Activated CD4-positive, alpha-beta T cell treated with anti-CD3 and anti-CD28 coated beads for 36 hours (primary cell): ENCODE measurements around the gene LTBP1. TPM values are rescaled to one million over a fixed set of nuclear protein-coding genes. Genes with fewer than 3 reads are reported as not detected.
A peak's percentile ranks its signal among the peaks of the same experiment; 100 is the strongest.
"Not testable (repeated sequence)": the region's sequence is repeated elsewhere in the genome, so short reads cannot be mapped to it uniquely, and the experiment has no call there.

Experiments
- ATAC-seq: fragments of 200-7000 bp; cut with Tn5 transposase; one replicate; pipeline ENCODE4 v1.10.0; 2021; ENCODE audit warnings: mild to moderate bottlenecking, moderate library complexity
- CTCF ChIA-PET: fragments of 350-600 bp; sonication (Branson Sonifier 250); formaldehyde crosslinking; loops from one replicate; lab custom pipeline; 2021; ENCODE audit warnings: antibody characterized with exemption; lab: Charles Lee
- POLR2A ChIA-PET: fragments of 350-600 bp; sonication (Branson Sonifier 250); formaldehyde crosslinking; loops from one replicate; lab custom pipeline; 2021; ENCODE audit warnings: antibody characterized with exemption, inconsistent platforms; lab: Charles Lee
- DNase-seq: peaks from one replicate; pipeline ENCODE4 v3.0.0-alpha.2; 2020
- H3K27ac Mint-ChIP-seq: one replicate; pipeline ENCODE4 v1.8.0; 2021; ENCODE audit warnings: mixed read lengths
- H3K27me3 Mint-ChIP-seq: one replicate; pipeline ENCODE4 v1.8.0; 2021; ENCODE audit warnings: mixed read lengths
- H3K36me3 Mint-ChIP-seq: one replicate; pipeline ENCODE4 v1.8.0; 2021; ENCODE audit warnings: low read depth, mixed read lengths
- H3K4me1 Mint-ChIP-seq: one replicate; pipeline ENCODE4 v1.8.0; 2021; ENCODE audit warnings: mixed read lengths
- H3K4me3 Mint-ChIP-seq: one replicate; pipeline ENCODE4 v1.8.0; 2021; ENCODE audit warnings: mild to moderate bottlenecking, moderate library complexity, mixed read lengths
- H3K9me3 Mint-ChIP-seq: one replicate; pipeline ENCODE4 v1.8.0; 2021; ENCODE audit warnings: low read depth, mixed read lengths
- intact Hi-C, 2 experiments: fragments of 100-400 bp; cut with DNase I in 1 of 2; cut with micrococcal nuclease in 1 of 2; formaldehyde crosslinking; loops; one replicate each; pipeline versions ENCODE4 v1.14.2 to v1.15.1; 2022 to 2024; cut with DNase I, micrococcal nuclease
- total RNA-seq, 2 experiments: library from RNA; stranded (reverse); gene quantifications; one replicate each; pipeline ENCODE4 v1.2.3, GENCODE V29; 2021

LTBP1 gene
- total RNA-seq, 2 experiments from 2014 or later, result 0.14 to 0.26 TPM

GRCh38 chr2:33056170-33056569 is 109.4 kb downstream of the LTBP1 start:
- H3K4me1 Mint-ChIP-seq, result no peaks in the 10 kb centered on the region
- H3K27ac Mint-ChIP-seq, result no peak overlapping the region
- POLR2A ChIA-PET, result no interaction called here
- no peaks in the 10 kb centered on the region for H3K9me3 Mint-ChIP-seq
- no peaks in the 10 kb centered on the region for H3K36me3 Mint-ChIP-seq
- H3K4me3 Mint-ChIP-seq, result no peak overlapping the region
- H3K27me3 Mint-ChIP-seq, result no peaks in the 10 kb centered on the region
- DNase-seq (no peak), ATAC-seq (no peak)
- intact Hi-C loops, result no loop called here
- CTCF ChIA-PET, result no interaction called here

DNA sequence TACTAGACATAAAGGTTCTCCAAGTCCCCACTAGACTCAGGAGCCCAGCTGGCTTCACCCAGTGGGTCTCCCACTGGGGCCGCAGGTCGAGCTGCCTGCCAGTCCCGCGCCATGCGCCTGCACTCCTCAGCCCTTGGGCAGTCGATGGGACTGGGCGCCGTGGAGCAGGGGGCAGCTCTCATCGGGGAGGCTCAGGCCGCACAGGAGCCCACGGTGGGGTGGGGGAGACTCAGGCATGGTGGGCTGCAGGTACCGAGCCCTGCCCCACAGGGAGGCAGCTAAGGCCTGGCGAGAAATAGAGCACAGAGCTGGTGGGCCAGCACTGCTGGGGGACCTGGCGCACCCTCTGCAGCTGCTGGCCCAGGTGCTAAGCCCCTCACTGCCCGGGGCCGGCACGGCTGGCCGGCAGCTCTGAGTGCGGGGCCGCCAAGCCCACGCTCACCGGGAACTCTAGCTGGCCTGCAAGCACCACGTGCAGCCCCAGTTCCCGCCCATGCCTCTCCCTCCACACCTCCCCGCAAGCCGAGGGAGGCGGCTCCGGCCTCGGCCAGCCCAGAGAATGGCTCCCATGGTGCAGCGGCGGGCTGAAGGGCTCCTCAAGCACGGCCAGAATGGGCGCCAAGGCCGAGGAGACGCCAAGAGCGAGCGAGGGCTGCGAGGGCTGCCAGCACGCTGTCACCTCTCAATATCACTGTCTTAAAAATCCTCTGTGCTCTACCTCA is 110.7 kb downstream of the LTBP1 start:
- H3K36me3 Mint-ChIP-seq, H3K9me3 Mint-ChIP-seq, H3K27ac Mint-ChIP-seq, intact Hi-C loops, H3K4me1 Mint-ChIP-seq, H3K27me3 Mint-ChIP-seq, ATAC-seq, DNase-seq, H3K4me3 Mint-ChIP-seq, CTCF ChIA-PET, POLR2A ChIA-PET: not testable (repeated sequence)

- Mint-ChIP-seq H3K4me1 (no peaks in the 10 kb centered on the region), H3K27me3 (peaks cover 2% of the 10 kb centered on the region), H3K4me3 (no peak overlapping the region), H3K36me3 (no peaks in the 10 kb centered on the region), H3K9me3 (no peaks in the 10 kb centered on the region), H3K27ac (no peak overlapping the region)
- intact Hi-C loops, result no loop called here
- ATAC-seq (no peak), DNase-seq (no peak)
- ChIA-PET CTCF (interaction anchor here (0.6 kb wide), 1 partner anchor 324 kb away, joined by 3 read pairs; no protein-coding TSS in a partner anchor), POLR2A (no interaction called here)
Observed at GRCh38 chr2:33058716-33059470, 112.1 kb downstream of the LTBP1 start.

DNA sequence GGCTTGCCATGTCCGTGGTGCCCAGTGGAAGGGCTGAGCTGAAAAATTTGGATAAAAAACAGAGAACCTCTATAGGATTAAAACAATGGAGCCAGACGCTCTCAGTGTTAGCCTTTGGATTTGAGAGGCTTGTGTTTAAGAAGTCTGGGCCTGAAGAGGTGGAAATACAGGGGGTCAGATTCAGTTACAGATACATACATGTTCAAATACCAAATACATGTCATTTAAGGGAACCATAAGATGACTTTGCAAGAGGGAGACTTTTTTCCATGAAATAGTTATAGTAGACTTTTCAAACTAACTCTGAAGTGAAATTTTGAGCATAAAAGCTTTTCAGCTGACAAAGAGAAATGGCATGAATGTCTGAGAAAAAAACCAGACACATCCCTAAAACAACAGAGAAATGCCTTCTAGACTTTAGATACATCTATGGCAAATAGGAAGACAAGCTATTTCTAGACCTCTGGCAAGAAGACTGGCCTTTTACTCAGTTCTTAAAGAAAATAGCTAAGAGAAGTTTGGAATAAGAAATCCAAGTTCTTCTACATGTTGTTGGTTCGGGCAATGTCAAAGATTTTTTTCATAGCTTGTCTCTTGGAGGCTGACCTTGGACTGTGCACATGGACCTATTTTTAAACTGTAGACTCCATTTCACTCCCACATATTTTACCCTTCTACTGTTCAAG is 112.9 kb downstream of the LTBP1 start:
- Mint-ChIP-seq H3K27me3 (peaks cover 2% of the 10 kb centered on the region), H3K36me3 (no peaks in the 10 kb centered on the region), H3K4me1 (no peaks in the 10 kb centered on the region), H3K9me3 (no peaks in the 10 kb centered on the region), H3K27ac (no peak overlapping the region), H3K4me3 (no peak overlapping the region)
- intact Hi-C loops, result no loop called here
- ChIA-PET CTCF (interaction anchor here (0.6 kb wide), 1 partner anchor 405 kb away, joined by 3 read pairs; no protein-coding TSS in a partner anchor), POLR2A (no interaction called here)
- ATAC-seq (no peak), DNase-seq (no peak)

DNA sequence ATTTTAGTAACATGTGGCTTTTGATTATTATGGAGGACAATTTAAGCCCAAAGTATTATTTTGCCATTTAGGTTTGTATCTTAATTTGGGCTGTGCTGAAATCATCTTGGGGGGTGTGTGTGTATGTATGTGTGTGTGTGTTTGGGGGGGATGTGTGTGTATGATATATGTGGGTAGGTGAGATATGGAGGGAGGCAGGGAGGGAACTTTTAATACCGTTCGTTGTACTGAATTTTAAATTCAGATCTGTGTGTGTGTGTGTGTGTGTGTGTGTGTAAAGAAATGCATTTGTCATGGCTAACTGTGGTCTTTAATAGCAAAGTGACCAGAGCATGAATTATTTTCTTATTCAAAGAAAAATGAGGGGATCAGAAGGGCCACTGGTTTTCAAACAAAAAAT is 113.7 kb downstream of the LTBP1 start:
- Mint-ChIP-seq H3K36me3 (no peaks in the 10 kb centered on the region), H3K4me1 (no peaks in the 10 kb centered on the region), H3K4me3 (no peak overlapping the region), H3K27ac (no peak overlapping the region), H3K9me3 (no peaks in the 10 kb centered on the region), H3K27me3 (peaks cover 5% of the 10 kb centered on the region)
- DNase-seq, result no peak
- intact Hi-C loops, result no loop called here
- ChIA-PET CTCF (interaction anchor here (0.6 kb wide), 1 partner anchor 406 kb away, joined by 3 read pairs; no protein-coding TSS in a partner anchor), POLR2A (no interaction called here)
- ATAC-seq, result no peak

DNA sequence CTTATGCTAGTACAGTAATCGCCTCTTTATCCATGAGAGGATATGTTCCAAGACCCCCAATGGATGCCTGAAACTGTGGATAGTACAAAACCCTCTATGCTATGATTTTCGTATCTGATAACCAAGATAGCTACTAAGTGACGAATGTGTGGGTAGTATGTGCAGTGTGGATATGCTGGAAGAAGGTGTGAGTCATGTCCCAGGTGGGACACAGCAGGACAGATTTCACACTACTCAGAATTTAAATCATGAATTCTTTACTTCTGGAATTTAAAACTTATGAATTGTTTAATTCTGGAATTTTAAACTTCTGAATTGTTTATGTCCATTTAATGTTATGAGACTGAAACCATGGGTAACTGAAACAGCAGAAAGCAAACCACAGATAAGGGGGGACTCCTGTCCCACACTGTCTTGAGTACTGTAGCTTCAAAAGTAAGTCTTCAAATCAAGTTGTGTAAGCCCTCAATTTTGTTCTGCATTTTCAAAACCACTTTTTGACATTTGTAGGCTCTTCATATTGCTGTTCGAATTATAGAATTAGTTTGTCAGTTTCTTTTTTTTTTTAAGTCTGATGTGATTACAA is 116.0 kb downstream of the LTBP1 start:
- intact Hi-C loops, result no loop called here
- Mint-ChIP-seq H3K4me1 (no peaks in the 10 kb centered on the region), H3K9me3 (no peaks in the 10 kb centered on the region), H3K4me3 (no peak overlapping the region), H3K36me3 (no peaks in the 10 kb centered on the region), H3K27ac (no peak overlapping the region), H3K27me3 (peaks cover 7% of the 10 kb centered on the region)
- POLR2A ChIA-PET, result no interaction called here
- CTCF ChIA-PET, result no interaction called here
- no peak for ATAC-seq
- no peak for DNase-seq

DNA sequence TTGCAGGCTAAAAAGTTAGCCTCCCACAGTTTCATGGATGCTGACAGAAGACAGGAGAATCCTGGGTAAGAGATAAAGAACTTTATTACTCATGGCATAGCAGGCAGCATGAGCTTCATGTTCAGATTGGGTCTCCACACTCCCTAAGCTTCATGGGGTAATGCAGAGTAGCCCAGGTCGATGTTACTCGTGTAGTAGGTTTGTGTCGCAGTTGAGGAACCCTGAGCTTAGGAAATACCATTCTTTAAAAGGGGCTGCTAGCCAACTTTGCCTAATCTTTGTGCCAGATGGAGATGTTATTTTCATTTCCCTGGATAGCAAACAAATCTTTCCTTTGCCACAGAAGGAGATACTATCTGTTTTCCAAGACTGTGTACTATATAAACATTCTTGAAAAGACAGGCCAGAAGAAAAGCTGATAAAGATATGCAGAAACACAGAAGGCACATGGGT is 117.6 kb downstream of the LTBP1 start:
- peaks cover 2% of the 10 kb centered on the region for H3K4me1 Mint-ChIP-seq
- CTCF ChIA-PET, result no interaction called here
- H3K9me3 Mint-ChIP-seq, result no peaks in the 10 kb centered on the region
- ATAC-seq (no peak), DNase-seq (no peak)
- POLR2A ChIA-PET, result no interaction called here
- H3K27me3 Mint-ChIP-seq, result peaks cover 7% of the 10 kb centered on the region
- H3K4me3 Mint-ChIP-seq, result no peak overlapping the region
- intact Hi-C loops, result no loop called here
- H3K27ac Mint-ChIP-seq, result no peak overlapping the region
- H3K36me3 Mint-ChIP-seq, result no peaks in the 10 kb centered on the region

GRCh38 chr2:33067598-33067997 is 120.8 kb downstream of the LTBP1 start:
- H3K27me3 Mint-ChIP-seq, result peaks cover 12% of the 10 kb centered on the region
- no peak for DNase-seq
- no peak for ATAC-seq
- H3K36me3 Mint-ChIP-seq, result no peaks in the 10 kb centered on the region
- POLR2A ChIA-PET, result no interaction called here
- intact Hi-C loops, result loop anchor here in 1 of 2 experiments (5.0 kb wide), 2 partner anchors 430 to 530 kb away; partner anchors contain the start of gene FAM98A
- no peak overlapping the region for H3K27ac Mint-ChIP-seq
- CTCF ChIA-PET, result interaction anchor here (1.1 kb wide), 1 partner anchor 516 kb away, joined by 3 read pairs; no protein-coding TSS in a partner anchor
- peaks cover 9% of the 10 kb centered on the region for H3K4me1 Mint-ChIP-seq
- H3K9me3 Mint-ChIP-seq, result no peaks in the 10 kb centered on the region
- H3K4me3 Mint-ChIP-seq, result no peak overlapping the region

DNA sequence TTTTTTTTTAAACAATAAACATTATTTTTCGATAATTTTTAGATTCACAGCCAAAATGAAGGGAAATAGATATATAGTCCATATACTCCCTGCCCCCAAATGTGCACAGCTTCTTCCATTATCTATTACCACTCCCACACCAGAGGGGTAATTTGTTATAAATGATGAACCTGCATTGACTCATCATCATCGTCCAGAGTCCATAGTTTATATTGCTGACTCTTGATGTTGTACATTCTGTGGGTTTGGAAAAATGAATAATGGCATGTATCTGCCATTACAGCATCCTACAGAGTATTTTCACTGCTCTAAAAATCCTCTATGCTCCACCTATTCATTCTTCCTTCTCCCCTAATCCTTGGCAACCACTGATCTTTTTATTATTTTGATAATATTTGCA is 121.5 kb downstream of the LTBP1 start:
- no peak for ATAC-seq
- H3K4me1 Mint-ChIP-seq, result peaks cover 9% of the 10 kb centered on the region
- DNase-seq, result no peak
- CTCF ChIA-PET, result no interaction called here
- H3K27ac Mint-ChIP-seq, result no peak overlapping the region
- intact Hi-C loops, result loop anchor here in 1 of 2 experiments (5.0 kb wide), 2 partner anchors 429 to 529 kb away; partner anchors contain the start of gene FAM98A
- H3K27me3 Mint-ChIP-seq, result peaks cover 15% of the 10 kb centered on the region
- POLR2A ChIA-PET, result no interaction called here
- H3K9me3 Mint-ChIP-seq, result no peaks in the 10 kb centered on the region
- no peaks in the 10 kb centered on the region for H3K36me3 Mint-ChIP-seq
- no peak overlapping the region for H3K4me3 Mint-ChIP-seq

- POLR2A ChIA-PET, result no interaction called here
- Mint-ChIP-seq H3K4me1 (peaks cover 9% of the 10 kb centered on the region), H3K27ac (no peak overlapping the region), H3K36me3 (no peaks in the 10 kb centered on the region), H3K27me3 (peaks cover 15% of the 10 kb centered on the region), H3K9me3 (no peaks in the 10 kb centered on the region), H3K4me3 (no peak overlapping the region)
- DNase-seq (peak; percentile 76), ATAC-seq (peak; percentile 98)
- intact Hi-C loops, result loop anchor here in 1 of 2 experiments (1.0 to 5.0 kb wide), 6 partner anchors 202 to 1337 kb away; partner anchors contain the start of genes FAM98A and TTC27
- CTCF ChIA-PET, result interaction anchor here (0.7 to 1.1 kb wide), 2 partner anchors 9 to 40 kb away, joined by 3 read pairs; no protein-coding TSS in a partner anchor
Observed at GRCh38 chr2:33069894-33070651, 123.3 kb downstream of the LTBP1 start.
